K562 (cell line): ENCODE results near the gene PRC1. TPM values are rescaled to one million over a fixed set of nuclear protein-coding genes. Genes with fewer than 3 reads are reported as not detected.

Experiments
- BCLAF1 ChIP-seq, 2 experiments: fragments of 450-650 bp in 1 of 2; IDR thresholded peaks; 2 replicates each; pipeline ENCODE4 v1.6.1; 2011 to 2017; ENCODE audit warnings: low read depth in 2 of 2, antibody characterized with exemption in 1 of 2, borderline replicate concordance in 1 of 2, low read length in 1 of 2, mild to moderate bottlenecking in 1 of 2, mixed read lengths in 1 of 2; ENCODE audit not compliant: control insufficient read depth in 1 of 2
- BCOR ChIP-seq: fragments of 450-650 bp; IDR thresholded peaks from 2 replicates; pipeline ENCODE4 v1.6.1; 2016
- CSDE1 ChIP-seq, 2 experiments: fragments of 450-650 bp; IDR thresholded peaks; 2 replicates each; pipeline ENCODE4 v1.6.1; 2016; ENCODE audit warnings: mild to moderate bottlenecking in 1 of 2
- HIVEP1 ChIP-seq: fragments of 250-450 bp; sonication (Bioruptor Pico); IDR thresholded peaks from 2 replicates; pipeline ENCODE4 v1.4.0; 2020; ENCODE audit warnings: mild to moderate bottlenecking
- KDM5B ChIP-seq: fragments of 200-600 bp; sonication (generic); IDR thresholded peaks from 2 replicates; pipeline ENCODE4 v1.6.1; 2012; ENCODE audit warnings: low read depth, mild to moderate bottlenecking, moderate library complexity, low read length, control low read depth, inconsistent platforms; ENCODE audit not compliant: insufficient replicate concordance
- MLLT1 ChIP-seq, 2 experiments: fragments of 450-650 bp; IDR thresholded peaks; 2 replicates each; pipeline ENCODE4 v1.6.1; 2016
- NUFIP1 ChIP-seq: fragments of 450-650 bp; IDR thresholded peaks from 2 replicates; pipeline ENCODE4 v1.6.1; 2018; ENCODE audit not compliant: partially characterized antibody
- PBX2 ChIP-seq, 2 experiments: IDR thresholded peaks in 1 of 2; conservative IDR thresholded peaks in 1 of 2; 2 replicates each; pipeline ENCODE4 v1.6.1; 2016; ENCODE audit warnings: low read depth in 2 of 2, mild to moderate bottlenecking in 1 of 2, missing compliant biosample characterization in 1 of 2, missing genetic modification characterization in 1 of 2, moderate library complexity in 1 of 2
- PHF20 ChIP-seq: fragments of 450-650 bp; IDR thresholded peaks from 2 replicates; pipeline ENCODE4 v1.6.1; 2018; ENCODE audit not compliant: partially characterized antibody
- PHF8 ChIP-seq: fragments of 200-600 bp; sonication (generic); IDR thresholded peaks from 2 replicates; pipeline ENCODE4 v1.6.1; 2012; ENCODE audit warnings: mixed run types, mild to moderate bottlenecking, inconsistent platforms, low read length, moderate library complexity, borderline replicate concordance
- POU5F1 ChIP-seq: fragments of 150-350 bp; IDR thresholded peaks from 2 replicates; pipeline ENCODE4 v1.6.1; 2014; ENCODE audit warnings: borderline replicate concordance, low read length, low read depth, mild to moderate bottlenecking; ENCODE audit not compliant: partially characterized antibody
- RBM14 ChIP-seq: fragments of 200-400 bp; formaldehyde crosslinking; IDR thresholded peaks from 2 replicates; pipeline ENCODE4 v1.6.1; 2018; ENCODE audit warnings: low read depth, mild to moderate bottlenecking, low read length, moderate library complexity, borderline replicate concordance; ENCODE audit not compliant: insufficient read depth
- SRSF7 ChIP-seq: fragments of 200-400 bp; formaldehyde crosslinking; optimal IDR thresholded peaks from 2 replicates; pipeline ENCODE3; 2017; ENCODE audit warnings: mild to moderate bottlenecking, low read depth, low read length
- TEAD4 ChIP-seq, 2 experiments: sonication (generic) in 1 of 2; formaldehyde crosslinking in 1 of 2; IDR thresholded peaks; 2 replicates each; pipeline versions ENCODE4 v1.6.1 to v1.8.0; 2012 to 2022; ENCODE audit warnings: borderline replicate concordance in 1 of 2, inconsistent platforms in 1 of 2, low read length in 1 of 2, mild to moderate bottlenecking in 1 of 2, missing genetic modification reagents in 1 of 2
- WHSC1 ChIP-seq: IDR thresholded peaks from one replicate; pipeline ENCODE4 v1.6.1; 2012; ENCODE audit warnings: low read length, control low read depth, inconsistent platforms
- ZBTB1 ChIP-seq: sonication (generic); formaldehyde crosslinking; IDR thresholded peaks from 2 replicates; pipeline ENCODE4 v1.8.1; 2023; ENCODE audit warnings: missing genetic modification reagents, low read depth, mild to moderate bottlenecking, borderline replicate concordance
- ZEB2 ChIP-seq: fragments of 450-650 bp; IDR thresholded peaks from 2 replicates; pipeline ENCODE4 v1.6.1; 2016
- polyA plus RNA-seq, 8 experiments: library from polyadenylated mRNA; depleted of rRNA in 4 of 8; stranded (reverse) in 5 of 8; unstranded in 3 of 8; fragments of >200 nt; fragmentation: Nextera tagmentation in 2 of 8; fragmentation: Illumina TruSeq in 1 of 8; extraction: Ambion mirVana in 2 of 8; extraction: Trizol in 1 of 8; gene quantifications; 2 replicates each; pipeline versions ENCODE4 v1.2.1 to v1.2.3, GENCODE V29; 2011 to 2014; ENCODE audit warnings: inconsistent platforms in 1 of 8, missing spikeins in 1 of 8
- total RNA-seq, 7 experiments: library from RNA; depleted of rRNA in 6 of 7; stranded (reverse); fragments of >200 nt in 6 of 7; fragmentation: Illumina TruSeq in 2 of 7; extraction: Trizol in 2 of 7; gene quantifications; 2 replicates each; pipeline versions ENCODE4 v1.2.1 to v1.2.3, GENCODE V29; 2011 to 2021; ENCODE audit warnings: low replicate concordance in 1 of 7

The PRC1 gene
- total and polyA plus RNA-seq, 9 of the 15 experiments (the other 6 are each of a cell fraction or from before 2014, with no cell fraction given): 156 to 391 (median 240) TPM

GRCh38 chr15:90994417-90995311, at the start of gene PRC1 (continued):
- TF ChIP-seq MLLT1 (IDR thresholded peaks at IDR 0.05): peak in 1 of 2 experiments; percentile 44; a peak in 3 of 4 replicates
- 0 out of 2 replicates have a peak, but pooled peaks have one; percentile 87 for TF ChIP-seq RBM14
- TF ChIP-seq HIVEP1 (CRISPR knock-in tag): peak; percentile 81; the same call in 1 of the 2 replicates
- peak; percentile 86; the same call in 1 of the 2 replicates for TF ChIP-seq PHF8
- no peak for TF ChIP-seq BCLAF1 (IDR thresholded peaks at IDR 0.05; ENCODE audit: borderline replicate concordance in 1 of 2, control insufficient read depth in 1 of 2, low read depth in 2 of 2, low read length in 1 of 2)
- no peak for TF ChIP-seq NUFIP1
- TF ChIP-seq SRSF7: no peak
- TF ChIP-seq POU5F1: no peak
- 0 out of 2 replicates have a peak, but pooled peaks have one; percentile 35 for TF ChIP-seq ZEB2
- no peak for TF ChIP-seq WHSC1
- TF ChIP-seq BCOR: no peak
- peak; percentile 77 for TF ChIP-seq PHF20
- peak; percentile 94; the same call in 1 of the 2 replicates for TF ChIP-seq ZBTB1 (CRISPR knock-in tag)
- TF ChIP-seq KDM5B: peak; percentile 88
- TF ChIP-seq CSDE1 (IDR thresholded peaks at IDR 0.05): peak in 1 of 2 experiments; percentile 13; a peak in 1 of 4 replicates
- TF ChIP-seq TEAD4 (IDR thresholded peaks at IDR 0.05; ENCODE audit: low read length): peak; percentile 31; the same call in 1 of the 2 replicates
- TF ChIP-seq TEAD4 (CRISPR knock-in tag; IDR thresholded peaks at IDR 0.05; ENCODE audit: borderline replicate concordance): no peak
- TF ChIP-seq PBX2 (CRISPR knock-in tag; IDR thresholded peaks at IDR 0.05; ENCODE audit: low read depth): peak; percentile 97
- TF ChIP-seq PBX2 (tag; conservative IDR thresholded peaks at IDR 0.05; ENCODE audit: low read depth): peak; percentile 99
